ENCODE data around the gene NACC1.

Gene NACC1

DNA sequence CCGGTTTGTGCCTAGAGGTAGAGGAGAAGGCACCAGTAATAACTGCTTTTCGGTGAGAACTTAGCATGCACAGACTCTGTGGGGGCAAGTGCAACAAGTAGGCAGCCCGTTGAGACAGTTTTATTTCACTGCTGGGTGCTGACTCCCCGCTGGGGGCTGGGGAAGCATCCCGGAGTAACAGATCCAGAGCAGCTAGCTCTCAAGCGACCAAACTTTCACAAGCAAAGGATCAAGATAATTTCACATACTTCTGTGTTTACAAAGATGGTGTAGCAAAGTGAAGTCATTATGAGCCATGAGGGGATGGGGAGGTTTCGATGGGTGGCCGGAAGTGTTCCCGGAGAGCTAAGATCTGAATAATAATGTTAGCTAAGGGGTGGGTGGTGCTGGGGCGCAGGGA is 2.8 kb downstream of the NACC1 start:
- peak; percentile 93 for DNase-seq (ENCODE audit: low read depth)

DNA sequence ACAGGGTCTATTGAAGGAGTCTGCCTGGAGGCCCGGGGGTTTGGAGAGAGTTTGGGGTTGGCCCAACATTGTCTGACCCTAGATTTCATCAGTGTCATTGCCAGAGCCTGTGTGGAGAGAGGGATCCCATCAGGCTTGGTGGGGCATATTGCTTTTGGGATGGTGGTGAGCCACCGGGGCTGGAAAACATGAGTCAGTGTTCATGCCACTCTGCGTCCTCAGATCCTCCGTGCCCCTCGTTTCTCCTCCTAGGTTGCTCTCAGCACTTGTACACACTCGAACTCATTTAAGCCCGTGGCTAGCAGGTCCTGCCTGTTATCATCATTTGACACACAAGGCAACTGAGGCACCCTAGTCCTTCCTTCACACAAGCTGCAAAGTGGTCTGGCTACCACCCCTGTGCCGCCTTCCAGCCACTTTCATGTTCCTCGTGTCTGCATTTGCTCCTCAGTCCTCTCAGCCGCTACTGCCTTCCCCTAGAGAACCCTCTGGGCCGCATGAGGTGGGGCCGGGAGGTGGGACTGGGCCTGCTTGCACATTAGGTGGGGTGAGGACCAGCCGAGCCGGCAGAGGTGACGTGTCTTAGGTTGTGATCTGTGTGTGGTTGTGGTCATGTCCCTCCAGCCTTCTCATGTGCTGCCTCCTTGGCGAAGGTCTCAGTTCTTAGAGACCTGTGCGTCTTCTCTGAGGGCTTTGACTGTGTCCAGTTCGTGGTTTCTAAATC is 3.6 kb downstream of the NACC1 start:
- no peak for DNase-seq (ENCODE audit: low read depth)

DNA sequence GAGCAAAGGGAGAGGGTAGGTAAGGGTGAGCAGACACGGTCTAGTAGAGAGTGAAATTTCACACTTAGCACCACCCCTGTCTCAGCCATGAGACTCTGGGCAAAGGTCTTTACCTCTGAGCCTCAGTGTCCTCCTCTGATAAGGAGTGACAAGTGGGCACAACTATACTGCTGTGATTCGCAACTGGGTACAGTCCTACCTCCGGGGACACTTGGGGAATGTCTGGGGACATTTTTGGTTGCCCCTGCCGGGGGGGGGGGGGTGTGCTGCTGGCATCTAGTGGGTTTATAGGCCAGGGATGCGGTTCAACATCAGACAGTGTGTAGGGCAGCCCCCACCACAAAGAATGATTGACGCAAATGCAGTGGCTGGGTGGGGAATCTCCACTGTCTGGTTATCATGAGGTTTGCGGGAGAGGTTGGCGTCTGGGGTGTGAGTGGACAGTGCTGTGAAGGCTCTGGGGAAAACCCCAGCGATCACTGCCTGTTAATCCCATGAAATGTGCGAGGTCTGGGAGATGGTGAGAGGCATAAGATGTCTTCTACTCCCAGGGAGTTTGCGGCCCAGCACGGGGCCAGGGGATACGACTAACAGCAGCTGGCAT is 4.3 kb downstream of the NACC1 start:
- peak; percentile 82 for DNase-seq (ENCODE audit: low read depth)

DNA sequence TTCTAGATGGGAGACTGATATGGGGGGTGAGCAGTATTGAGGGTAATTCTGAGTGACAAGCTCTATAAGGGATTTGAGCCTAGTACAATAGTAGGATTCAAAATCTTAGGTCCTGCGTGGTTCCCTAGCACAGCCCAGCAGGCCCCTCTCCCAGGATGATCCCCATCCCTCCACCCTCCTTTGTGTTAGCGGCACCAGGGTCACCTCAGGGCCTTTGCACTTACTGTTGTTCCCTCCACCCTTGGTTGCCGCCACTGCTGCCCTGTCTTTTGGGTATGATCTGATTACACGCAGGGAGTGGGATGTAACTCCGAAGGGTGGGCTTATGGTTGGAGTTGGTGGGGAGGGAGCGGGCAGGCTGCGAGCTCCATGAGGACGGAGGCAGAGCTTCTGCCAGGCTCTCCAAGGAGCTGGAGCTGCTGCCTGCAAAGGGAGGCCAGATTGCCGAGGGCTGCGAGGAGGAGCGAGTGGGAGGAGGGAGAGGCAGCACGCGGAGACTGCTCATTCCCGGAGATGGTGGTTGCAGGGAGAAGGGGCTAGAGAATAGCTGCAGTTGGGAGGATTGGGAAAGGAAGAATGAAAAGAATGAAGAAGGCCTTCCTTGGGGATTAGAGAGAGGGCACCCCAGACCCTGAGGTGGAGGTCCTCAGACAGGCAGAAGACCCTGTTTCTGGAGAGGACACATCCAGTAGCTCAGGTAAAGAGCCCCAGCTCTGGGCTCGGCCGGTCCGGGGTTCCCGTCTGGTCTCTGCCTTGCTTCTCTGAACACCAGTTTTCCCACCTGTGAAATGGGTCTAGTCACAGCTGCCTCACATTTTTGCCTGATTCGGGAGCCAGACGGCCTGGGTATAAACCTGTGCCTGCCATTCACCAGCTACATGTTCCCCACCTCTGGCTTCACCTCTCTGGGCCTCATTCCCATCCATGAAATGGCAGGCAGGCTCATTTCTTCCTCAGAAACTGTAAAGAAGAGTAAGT is 5.2 kb downstream of the NACC1 start:
- DNase-seq (ENCODE audit: low read depth), result no peak

DNA sequence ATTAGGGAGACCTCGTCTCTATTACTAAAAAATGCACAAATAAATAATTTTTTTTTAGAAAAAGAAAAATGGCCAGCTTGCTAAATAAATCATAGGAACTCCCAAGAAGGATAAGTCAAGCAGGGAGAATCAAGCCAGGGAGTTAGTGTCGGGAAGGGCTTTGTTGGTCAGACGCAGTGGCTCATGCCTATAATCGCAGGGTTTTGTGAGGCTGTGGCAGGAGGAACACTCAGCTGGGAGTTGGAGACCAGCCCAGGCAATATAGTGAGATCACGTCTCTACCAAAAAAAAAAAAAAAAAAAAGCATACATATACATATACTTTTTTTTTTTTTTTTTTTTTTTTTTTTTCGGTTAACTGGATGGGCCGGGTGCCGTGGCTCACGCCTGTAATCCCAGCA is 9.0 kb downstream of the NACC1 start:
- DNase-seq (ENCODE audit: low read depth), result no peak

DNA sequence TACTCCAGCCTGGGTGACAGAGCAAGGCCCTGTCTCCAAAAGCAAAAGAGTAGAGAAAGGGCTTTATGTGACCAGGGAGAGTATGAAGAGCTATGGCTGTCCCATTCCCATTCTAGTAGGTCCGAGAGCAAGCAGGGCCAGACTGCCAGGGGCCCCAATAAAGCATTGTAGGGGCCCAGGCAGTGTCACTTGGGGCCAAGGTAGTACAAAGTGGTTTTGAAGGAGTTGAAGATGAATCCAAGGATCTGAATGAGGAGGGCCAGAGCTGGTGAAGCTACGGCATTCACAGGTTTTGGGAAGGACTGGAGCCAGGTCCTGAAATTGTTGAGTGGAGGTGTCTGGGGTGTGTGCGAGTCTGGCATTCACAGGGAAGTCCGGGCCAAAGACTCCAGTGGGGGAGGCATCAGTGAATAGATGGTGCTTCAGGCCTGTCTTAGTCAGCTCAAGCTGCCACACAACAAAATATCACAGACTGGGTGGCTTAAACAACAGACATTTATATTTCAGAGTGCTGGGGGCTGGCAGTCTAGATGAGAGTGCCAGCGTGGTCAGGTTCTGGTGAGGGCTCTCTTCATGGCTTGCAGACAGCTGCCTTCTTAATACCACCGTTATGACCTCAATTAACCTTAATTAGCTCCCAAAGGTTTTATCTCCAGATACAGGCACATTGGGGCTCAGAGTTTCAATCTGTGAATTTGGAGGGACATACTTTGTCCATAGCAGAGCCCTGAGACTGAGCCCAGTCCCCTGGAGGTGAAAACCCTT is 9.9 kb downstream of the NACC1 start:
- no peak for DNase-seq (ENCODE audit: low read depth)

DNA sequence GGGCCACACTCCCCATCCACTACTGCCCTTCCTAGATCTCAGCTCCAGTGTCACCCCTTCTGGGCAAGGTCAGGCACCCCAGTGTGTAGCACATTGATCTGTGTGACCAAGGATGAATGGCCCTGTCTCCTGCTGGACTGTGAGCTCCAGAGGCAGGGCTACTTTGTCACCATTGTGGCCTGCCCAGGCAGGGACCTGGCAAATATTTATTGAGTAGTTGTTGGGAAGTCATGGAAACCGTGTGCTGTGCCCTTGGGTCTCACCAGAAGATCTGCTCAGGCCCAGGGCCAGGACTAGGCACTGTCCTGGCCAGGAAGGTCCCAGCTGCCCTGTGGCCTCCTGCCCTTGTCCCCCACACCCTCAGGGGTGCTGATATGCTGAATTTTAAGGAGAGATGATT is 10.5 kb downstream of the NACC1 start:
- no peak for DNase-seq (ENCODE audit: low read depth)

DNA sequence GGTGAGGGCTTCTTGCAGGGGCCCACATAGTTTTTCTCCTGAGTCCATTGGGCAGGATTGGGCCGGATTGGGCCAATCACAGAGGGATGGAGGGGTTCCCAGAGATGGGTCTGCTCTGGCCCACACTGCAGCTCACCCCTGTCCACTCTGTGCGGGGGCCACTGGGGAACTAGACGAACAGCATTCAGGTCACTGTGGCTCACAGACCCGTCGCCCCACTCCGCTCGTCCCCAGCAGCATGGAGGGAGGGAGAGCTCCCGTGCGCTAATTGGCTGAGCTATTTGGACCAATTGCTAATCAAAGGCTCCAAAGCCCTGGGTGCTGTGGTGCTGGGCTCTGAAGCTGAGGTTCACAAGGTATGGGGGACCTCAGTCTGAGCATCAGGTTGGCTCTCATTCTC is 11.3 kb downstream of the NACC1 start:
- no peak for DNase-seq (ENCODE audit: low read depth)

DNA sequence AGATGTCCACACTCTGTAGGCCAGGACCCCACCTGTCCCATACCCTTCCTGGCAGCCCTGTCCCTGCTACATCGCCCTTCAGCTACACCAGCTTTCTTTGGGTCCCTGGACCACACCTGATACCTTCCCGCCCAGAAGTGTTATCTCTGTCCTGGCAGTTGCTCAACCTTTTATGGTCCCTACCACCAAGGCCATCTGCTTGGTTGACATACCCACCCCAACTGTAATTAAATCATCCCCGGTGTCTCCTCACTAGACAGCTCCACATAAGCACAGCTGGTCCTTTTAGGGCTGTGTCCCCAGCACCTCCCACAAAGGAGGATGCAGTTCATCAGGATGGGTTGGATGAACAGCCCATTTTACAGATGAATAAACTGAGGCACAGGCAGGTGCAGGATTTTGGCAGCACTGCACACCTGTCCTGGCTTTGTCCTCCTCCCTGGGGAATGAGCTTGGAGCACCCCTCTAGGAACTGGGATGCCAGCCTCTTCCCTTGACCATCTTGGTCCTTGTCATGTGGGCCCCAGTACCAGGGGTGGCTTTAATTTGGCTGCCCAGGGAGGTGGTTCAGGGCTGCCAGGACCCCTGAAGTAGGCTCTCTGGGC is 12.9 kb downstream of the NACC1 start:
- DNase-seq (ENCODE audit: low read depth), result no peak

DNA sequence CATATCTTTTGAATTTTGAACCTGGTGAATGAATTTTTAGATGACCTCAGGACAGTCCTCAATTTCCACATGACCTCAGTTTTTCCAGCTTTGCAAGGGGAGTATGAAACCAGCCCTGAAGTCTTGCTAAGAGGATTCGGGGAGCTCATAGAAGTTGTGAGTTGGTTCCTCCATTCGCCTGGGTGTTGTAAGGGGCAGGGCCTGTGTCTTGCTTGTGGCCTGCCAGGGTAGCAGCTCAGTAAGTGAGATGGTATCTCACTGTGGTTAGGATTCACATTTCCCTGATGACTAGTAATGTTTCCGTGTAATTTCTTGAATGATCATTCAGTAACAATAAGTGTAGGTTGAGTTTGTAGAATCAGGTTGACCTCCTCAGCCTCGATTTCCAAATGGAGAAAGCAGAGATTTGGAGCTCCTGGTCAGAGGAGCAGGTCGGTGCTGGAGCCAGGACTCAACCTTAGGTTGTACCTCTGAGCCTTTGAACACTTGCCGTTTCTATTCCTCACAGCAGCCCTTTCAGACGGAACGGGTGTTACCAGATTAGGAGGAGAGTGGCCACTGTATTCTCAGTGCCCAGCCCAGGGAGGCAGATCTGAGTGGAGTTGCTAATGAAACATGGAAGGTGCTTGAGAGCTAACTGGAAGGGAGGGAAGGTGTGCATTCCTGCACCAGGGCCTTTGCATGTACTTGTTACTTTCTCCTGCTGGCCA is 14.6 kb downstream of the NACC1 start:
- peak; percentile 86 for DNase-seq (ENCODE audit: low read depth)

DNA sequence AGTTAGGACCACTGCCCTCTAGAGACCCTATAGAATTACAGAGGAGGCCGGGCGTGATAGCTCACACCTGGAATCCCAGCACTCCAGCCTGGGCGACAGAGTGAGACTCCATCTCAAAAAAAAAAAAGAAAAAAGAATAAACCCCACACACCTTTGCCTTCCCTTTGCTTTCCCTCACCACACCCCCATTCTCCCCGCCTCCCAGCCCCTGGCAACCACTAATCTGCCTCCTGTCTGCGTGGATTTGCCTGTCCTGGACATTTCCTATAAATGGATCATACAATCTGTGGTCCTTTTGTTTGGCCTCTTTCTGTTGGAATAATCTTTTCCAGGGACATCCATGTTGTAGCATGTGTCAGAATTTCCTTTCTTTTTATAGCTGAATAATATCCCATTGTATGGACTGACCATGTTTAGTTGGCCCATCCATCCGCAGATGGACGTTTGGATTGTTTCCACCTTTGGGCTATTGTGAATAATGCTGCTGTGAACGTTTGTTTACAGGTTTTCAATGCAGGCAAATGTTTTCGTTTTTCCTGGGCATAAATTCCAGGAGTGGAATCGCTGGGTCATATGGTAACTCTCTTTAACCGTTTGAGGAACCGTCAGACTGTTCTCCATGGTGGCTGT is 15.3 kb downstream of the NACC1 start:
- no peak for DNase-seq (ENCODE audit: low read depth)

DNA sequence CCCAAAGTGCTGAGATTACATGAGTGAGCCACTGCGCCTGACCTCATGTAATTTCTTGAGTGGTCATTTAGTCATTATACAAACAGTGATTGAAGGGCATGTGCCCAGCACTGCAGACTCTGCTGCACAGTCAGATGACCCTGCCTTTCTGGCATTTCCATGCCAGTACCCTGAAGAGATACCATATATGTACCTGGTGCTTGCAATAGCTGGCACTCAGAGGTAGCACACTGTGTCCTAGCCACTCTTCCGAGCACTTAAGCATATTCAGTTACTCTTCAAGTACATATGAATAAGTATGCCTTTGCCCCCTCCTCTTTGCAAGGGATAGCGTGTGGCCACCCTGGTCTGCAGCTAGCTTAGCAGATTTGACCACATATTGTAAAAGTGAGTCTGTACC is 16.6 kb downstream of the NACC1 start:
- no peak for DNase-seq (ENCODE audit: low read depth)

DNA sequence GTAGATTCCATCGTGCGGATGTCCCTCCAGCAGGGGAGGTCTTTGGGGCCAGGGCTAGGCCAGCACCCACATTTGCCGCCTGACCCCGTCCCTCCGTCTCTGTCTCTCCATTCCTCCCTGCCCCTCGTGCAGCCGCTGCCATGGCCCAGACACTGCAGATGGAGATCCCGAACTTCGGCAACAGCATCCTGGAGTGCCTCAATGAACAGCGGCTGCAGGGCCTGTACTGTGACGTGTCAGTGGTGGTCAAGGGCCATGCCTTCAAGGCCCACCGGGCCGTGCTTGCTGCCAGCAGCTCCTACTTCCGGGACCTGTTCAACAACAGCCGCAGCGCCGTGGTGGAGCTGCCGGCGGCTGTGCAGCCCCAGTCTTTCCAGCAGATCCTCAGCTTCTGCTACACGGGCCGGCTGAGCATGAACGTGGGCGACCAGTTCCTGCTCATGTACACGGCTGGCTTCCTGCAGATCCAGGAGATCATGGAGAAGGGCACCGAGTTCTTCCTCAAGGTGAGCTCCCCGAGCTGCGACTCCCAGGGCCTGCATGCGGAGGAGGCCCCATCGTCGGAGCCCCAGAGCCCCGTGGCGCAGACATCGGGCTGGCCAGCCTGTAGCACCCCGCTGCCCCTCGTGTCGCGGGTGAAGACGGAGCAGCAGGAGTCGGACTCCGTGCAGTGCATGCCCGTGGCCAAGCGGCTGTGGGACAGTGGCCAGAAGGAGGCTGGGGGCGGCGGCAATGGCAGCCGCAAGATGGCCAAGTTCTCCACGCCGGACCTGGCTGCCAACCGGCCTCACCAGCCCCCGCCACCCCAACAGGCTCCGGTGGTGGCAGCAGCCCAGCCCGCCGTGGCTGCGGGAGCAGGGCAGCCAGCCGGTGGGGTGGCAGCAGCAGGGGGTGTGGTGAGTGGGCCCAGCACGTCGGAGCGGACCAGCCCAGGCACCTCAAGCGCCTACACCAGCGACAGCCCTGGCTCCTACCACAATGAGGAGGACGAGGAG is 17.3 kb downstream of the NACC1 start:
- no peak for DNase-seq (ENCODE audit: low read depth)

DNA sequence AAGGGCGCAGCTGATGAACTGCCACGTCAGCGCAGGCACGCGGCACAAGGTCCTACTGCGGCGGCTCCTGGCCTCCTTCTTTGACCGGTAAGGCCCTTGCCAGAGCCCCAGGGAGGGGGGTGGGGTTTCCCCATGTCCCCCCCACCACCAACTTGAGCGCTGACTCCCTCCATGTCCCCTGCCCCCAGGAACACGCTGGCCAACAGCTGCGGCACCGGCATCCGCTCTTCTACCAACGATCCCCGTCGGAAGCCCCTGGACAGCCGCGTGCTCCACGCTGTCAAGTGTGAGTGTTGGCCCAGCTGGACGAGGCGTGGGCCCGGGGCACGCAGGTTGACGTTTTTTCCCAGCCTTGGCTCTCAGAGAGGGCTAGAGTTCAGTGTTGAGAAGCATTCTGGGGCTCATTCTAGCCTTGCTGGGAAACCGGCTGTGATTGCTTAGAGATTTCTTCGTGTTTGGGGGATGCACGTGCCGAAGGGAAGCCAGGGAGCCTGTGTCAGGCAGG is 19.3 kb downstream of the NACC1 start:
- DNase-seq (ENCODE audit: low read depth), result no peak

DNA sequence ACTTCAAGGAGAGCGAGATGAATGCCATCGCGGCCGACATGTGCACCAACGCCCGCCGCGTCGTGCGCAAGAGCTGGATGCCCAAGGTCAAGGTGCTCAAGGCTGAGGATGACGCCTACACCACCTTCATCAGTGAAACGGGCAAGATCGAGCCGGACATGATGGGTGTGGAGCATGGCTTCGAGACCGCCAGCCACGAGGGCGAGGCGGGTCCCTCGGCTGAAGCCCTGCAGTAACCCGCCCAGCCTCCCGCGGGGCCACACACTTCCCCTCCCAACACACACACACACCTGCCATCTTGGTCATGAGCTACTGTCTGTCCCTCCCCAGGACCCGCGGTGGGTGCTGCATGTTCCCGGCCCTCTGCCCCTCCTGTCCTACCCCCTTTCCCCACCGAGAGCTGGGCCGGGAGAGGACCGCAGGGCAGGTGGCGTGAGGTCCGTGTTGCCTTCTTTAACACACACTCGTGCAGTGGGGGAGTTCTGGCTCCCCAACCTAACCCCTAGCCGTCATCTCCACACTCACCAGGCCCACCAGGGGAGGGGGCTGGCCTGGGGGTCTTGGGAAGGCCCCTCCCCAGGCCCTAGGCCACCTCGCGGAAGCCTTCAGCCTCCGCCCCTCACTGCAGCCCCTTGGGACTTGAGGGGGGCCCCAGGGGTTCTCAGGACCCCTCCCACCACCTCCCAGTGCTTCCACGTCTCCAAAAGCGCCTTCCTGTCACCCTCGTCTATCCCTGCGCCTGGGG is 20.3 kb downstream of the NACC1 start:
- no peak for DNase-seq (ENCODE audit: low read depth)

DNA sequence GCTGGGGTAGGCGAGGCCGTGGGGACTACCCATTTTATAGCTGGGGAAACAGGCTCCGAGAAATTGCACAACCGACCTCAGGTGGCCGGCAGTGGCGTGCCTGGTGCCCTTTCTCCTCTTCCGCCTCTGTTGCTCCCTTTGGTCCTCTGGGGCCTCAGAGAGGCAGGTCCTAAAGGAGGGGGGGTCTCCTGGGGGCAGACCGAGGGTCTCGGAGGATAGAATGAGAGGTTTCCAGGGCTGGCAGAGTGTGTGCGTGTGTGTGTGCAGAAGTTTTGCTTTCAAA is 20.8 kb downstream of the NACC1 start:
- DNase-seq (ENCODE audit: low read depth), result no peak

DNA sequence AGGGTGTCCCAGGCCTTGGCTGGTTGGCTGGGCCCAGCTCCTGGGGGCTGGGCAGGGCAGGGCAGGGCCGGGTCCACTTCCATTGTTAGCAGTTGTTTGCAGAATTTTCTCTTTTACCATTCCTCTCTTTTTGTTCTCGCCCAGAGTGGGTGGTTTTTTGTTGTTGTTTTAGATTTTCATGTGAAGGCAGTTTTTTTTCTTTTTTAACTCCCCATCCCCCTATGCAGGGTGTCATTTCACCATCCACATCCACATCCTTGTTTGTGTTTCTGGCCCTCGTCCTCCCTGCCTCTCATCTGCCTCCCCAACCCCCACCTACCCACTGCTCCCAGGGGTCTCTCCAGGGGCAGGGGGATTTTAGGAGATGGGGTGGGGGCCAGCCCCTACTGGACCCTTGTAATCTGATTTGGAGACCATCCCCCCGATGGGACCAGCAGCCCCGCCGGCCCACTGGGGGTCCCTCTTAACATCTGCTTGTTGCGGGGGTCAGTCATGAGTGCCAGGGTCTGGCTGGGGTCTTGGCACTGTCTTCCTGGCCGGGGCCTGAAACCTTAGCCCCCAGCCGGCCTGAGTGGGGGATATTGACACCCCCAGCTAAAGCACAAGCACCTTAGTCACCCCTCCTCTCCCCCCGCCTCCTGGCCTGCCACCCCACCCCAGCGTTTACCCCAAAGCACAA is 21.7 kb downstream of the NACC1 start:
- no peak for DNase-seq (ENCODE audit: low read depth)

Measured in amniotic epithelial cell (primary cell).